Vagina (tissue), 2 donors: ENCODE results near the gene L3MBTL1. TPM values are rescaled to one million over a fixed set of nuclear protein-coding genes. Genes with fewer than 3 reads are reported as not detected.

ENCODE experiments used
- DNase-seq, 2 donors: peaks; one replicate each; pipeline ENCODE4 v3.0.0-alpha.2; 2017; ENCODE audit errors: extremely low spot score in 2 of 2
- H3K27ac ChIP-seq: fragments of 200-600 bp; sonication (generic); one replicate; pipeline ENCODE4 v1.5.1; 2019
- H3K27me3 ChIP-seq: fragments of 200-600 bp; sonication (generic); one replicate; pipeline ENCODE4 v1.5.1; 2019
- H3K36me3 ChIP-seq, 2 donors: fragments of 200-600 bp; sonication (generic); one replicate each; pipeline ENCODE4 v1.5.1; 2017 to 2019
- H3K4me1 ChIP-seq: fragments of 200-600 bp; sonication (generic); one replicate; pipeline ENCODE4 v1.5.1; 2019
- H3K4me3 ChIP-seq, 2 donors: fragments of 200-600 bp; sonication (generic); 1 replicate in 1 of 2; 2 replicates in 1 of 2; pipeline ENCODE4 v1.5.1; 2016 to 2019
- H3K9me3 ChIP-seq: fragments of 200-600 bp; sonication (generic); one replicate; pipeline ENCODE4 v1.5.1; 2019
- POLR2A ChIP-seq, 2 donors: fragments of 450-650 bp; IDR thresholded peaks; one replicate each; pipeline ENCODE4 v1.6.1; 2017; ENCODE audit warnings: antibody characterized with exemption in 2 of 2, mild to moderate bottlenecking in 2 of 2, moderate library complexity in 2 of 2
- POLR2AphosphoS5 ChIP-seq, 2 donors: sonication (generic); formaldehyde crosslinking; IDR thresholded peaks; one replicate each; pipeline ENCODE4 v1.9.0; 2017; ENCODE audit warnings: antibody characterized with exemption in 2 of 2, mild to moderate bottlenecking in 2 of 2, low read depth in 1 of 2; ENCODE audit not compliant: insufficient read depth in 1 of 2
- intact Hi-C: fragments of 100-400 bp; cut with DNase I; formaldehyde crosslinking; loops from one replicate; pipeline ENCODE4 v1.15.1; 2023
- total RNA-seq: library from RNA; depleted of rRNA; stranded (reverse); fragments of >200 nt; gene quantifications from one replicate; pipeline ENCODE4 v1.2.3, GENCODE V29; 2016
- TF ChIP-seq, protein P1 (sequence below), 3 experiments: fragments of 450-650 bp in 2 of 3; fragments of 200-600 bp in 1 of 3; sonication (generic) in 1 of 3; IDR thresholded peaks; one replicate each; pipeline ENCODE4 v1.5.1; 2017 to 2019; ENCODE audit warnings: antibody characterized with exemption in 3 of 3, mild to moderate bottlenecking in 2 of 3, moderate library complexity in 2 of 3

The L3MBTL1 gene
- total RNA-seq, 1 donor from 2014 or later = 20.9 TPM

DNA sequence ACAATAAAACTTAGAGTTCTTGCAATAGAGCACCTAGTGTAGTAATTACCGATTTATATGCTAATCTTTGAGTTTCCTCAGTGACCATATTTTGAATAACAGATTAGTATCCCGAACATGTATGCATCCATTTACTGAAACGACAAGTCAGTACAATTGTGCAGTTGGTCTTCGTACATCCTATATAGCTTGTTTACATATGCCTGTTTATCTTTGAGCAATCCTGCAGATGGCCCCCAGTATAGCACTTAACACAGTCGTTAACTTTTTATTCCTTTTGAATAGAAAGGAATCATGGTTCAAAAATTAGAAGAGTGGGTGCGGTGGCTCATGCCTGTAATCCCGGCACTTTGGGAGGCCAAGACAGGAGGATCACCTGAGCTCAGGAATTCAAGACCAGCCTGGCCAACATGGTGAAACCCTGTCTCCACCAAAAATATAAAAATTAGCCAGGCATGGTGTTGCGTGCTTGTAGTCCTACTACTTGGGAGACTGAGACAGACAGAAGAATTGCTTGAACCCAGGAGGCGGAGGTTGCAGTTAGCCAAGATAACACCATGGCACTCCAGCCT is 43.2 kb upstream of the L3MBTL1 start:
- peaks cover 0 to 61% of the 10 kb centered on the region in 2 donors for H3K36me3 ChIP-seq
- intact Hi-C loops = no loop called here
- no peak for TF ChIP-seq POLR2A (IDR thresholded peaks at IDR 0.05)
- no peak for TF ChIP-seq POLR2AphosphoS5 (IDR thresholded peaks at IDR 0.05; ENCODE audit: insufficient read depth in 1 of 2, low read depth in 1 of 2)
- TF ChIP-seq, protein P1, sequence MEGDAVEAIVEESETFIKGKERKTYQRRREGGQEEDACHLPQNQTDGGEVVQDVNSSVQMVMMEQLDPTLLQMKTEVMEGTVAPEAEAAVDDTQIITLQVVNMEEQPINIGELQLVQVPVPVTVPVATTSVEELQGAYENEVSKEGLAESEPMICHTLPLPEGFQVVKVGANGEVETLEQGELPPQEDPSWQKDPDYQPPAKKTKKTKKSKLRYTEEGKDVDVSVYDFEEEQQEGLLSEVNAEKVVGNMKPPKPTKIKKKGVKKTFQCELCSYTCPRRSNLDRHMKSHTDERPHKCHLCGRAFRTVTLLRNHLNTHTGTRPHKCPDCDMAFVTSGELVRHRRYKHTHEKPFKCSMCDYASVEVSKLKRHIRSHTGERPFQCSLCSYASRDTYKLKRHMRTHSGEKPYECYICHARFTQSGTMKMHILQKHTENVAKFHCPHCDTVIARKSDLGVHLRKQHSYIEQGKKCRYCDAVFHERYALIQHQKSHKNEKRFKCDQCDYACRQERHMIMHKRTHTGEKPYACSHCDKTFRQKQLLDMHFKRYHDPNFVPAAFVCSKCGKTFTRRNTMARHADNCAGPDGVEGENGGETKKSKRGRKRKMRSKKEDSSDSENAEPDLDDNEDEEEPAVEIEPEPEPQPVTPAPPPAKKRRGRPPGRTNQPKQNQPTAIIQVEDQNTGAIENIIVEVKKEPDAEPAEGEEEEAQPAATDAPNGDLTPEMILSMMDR (IDR thresholded peaks at IDR 0.05) = no peak
- H3K27ac ChIP-seq = no peak overlapping the region
- DNase-seq = no peak
- no peak overlapping the region for H3K4me3 ChIP-seq
- H3K9me3 ChIP-seq = no peaks in the 10 kb centered on the region
- peaks cover 16% of the 10 kb centered on the region for H3K4me1 ChIP-seq
- H3K27me3 ChIP-seq = no peaks in the 10 kb centered on the region

DNA sequence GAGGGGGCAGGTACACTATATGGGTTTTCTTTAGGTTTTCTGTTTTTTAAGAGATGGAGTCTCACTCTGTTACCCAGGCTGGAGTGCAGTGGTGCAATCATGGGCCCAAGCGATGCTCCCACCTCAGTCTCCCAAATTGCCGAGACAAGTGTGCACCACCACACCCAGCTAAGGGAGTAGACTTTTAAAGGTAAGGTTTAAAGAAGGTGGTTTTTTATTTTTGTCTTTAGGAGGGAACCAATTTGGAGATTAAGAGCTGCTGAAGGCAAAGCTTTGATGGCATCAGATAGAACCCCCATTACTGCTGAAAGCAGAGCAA is 41.9 kb upstream of the L3MBTL1 start:
- H3K36me3 ChIP-seq = peaks cover 0 to 55% of the 10 kb centered on the region in 2 donors
- no peak overlapping the region for H3K4me3 ChIP-seq
- H3K27ac ChIP-seq = no peak overlapping the region
- peaks cover 6% of the 10 kb centered on the region for H3K4me1 ChIP-seq
- intact Hi-C loops = no loop called here
- H3K27me3 ChIP-seq = no peaks in the 10 kb centered on the region
- no peak for TF ChIP-seq POLR2A (IDR thresholded peaks at IDR 0.05)
- H3K9me3 ChIP-seq = no peaks in the 10 kb centered on the region
- DNase-seq = peak in 1 of 2 donors; percentile 37

DNA sequence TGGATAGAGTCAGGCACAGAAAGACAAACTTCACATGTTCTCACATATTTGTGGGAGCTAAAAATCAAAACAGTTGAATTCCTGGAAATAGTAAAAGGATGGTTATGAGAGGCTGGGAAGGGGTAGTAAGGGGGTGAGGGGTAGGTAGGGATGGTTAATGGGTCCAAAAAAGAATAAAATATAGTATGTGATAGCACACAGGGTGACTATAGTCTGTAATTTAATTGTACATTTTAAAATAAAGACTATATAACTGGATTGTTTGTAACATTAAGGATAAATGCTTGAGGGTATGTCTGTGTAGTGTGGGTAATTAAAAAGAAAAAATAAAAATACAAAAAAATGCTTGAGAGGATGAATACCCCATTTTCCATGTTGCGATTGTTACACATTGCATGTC is 39.9 kb upstream of the L3MBTL1 start:
- Histone ChIP-seq H3K4me3 (no peak overlapping the region), H3K4me1 (no peaks in the 10 kb centered on the region), H3K27ac (no peak overlapping the region), H3K9me3 (no peaks in the 10 kb centered on the region), H3K36me3 (peaks cover 0 to 41% of the 10 kb centered on the region in 2 donors), H3K27me3 (no peaks in the 10 kb centered on the region)
- intact Hi-C loops = no loop called here
- TF ChIP-seq POLR2AphosphoS5 (IDR thresholded peaks at IDR 0.05; ENCODE audit: insufficient read depth in 1 of 2, low read depth in 1 of 2) (no peak), POLR2A (IDR thresholded peaks at IDR 0.05) (no peak)
- TF ChIP-seq, protein P1 (IDR thresholded peaks at IDR 0.05) = no peak
- DNase-seq = no peak

DNA sequence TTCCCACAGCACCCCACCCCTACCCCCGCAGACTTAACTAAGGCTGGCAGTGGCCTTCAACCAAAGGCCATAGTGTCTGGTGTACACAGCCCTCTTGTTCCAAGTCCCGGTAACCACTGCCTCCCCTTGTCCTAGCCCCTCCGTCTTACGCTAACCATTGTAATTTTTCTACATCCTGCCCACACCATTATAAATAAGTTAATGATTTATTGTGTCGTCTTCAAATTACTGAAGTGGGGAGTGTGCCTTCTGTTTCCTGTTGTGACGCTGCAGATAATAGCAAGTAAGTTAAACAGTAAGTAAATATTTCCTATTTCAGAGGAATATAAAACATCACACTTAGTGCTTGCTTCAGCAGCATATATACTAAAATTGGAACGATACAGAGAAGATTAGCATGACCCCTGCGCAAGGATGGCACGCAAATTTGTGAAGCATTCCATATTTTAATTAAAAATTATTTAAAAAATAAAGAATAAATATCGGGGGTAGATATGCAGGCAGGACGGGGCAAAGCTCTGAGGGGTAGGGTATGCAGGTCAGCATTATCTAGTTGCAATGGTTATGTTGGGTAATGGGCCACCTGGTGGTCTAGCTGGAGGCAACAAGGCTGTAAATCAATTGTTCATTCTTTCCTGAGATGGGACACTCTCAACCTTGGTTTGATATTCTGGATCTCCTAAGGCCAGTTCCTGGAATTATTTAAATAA is 34.7 kb upstream of the L3MBTL1 start:
- Histone ChIP-seq H3K27ac (no peak overlapping the region), H3K4me3 (no peak overlapping the region), H3K4me1 (no peaks in the 10 kb centered on the region), H3K36me3 (peaks cover 0 to 7% of the 10 kb centered on the region in 2 donors), H3K9me3 (no peaks in the 10 kb centered on the region), H3K27me3 (no peaks in the 10 kb centered on the region)
- no peak for TF ChIP-seq POLR2AphosphoS5 (IDR thresholded peaks at IDR 0.05; ENCODE audit: insufficient read depth in 1 of 2, low read depth in 1 of 2)
- no peak for TF ChIP-seq POLR2A (IDR thresholded peaks at IDR 0.05)
- TF ChIP-seq, protein P1 (IDR thresholded peaks at IDR 0.05) = no peak
- intact Hi-C loops = no loop called here
- DNase-seq = no peak

DNA sequence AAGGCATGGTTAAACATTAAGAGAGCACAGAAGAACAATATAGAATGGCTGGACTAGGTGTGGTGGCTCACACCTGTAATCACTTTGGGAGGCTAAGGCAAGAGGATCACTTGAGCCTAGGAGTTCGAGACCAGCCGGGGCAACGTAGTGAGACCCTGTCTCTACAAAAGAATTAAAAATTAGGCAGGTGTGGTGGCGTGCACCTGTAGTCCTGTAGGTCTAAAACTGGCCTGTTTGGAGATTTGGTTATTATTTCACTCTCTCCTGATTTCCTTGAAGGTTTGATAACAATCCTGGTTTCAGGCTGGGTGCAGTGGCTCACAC is 34.2 kb upstream of the L3MBTL1 start:
- Histone ChIP-seq H3K4me1 (no peaks in the 10 kb centered on the region), H3K27me3 (no peaks in the 10 kb centered on the region), H3K4me3 (no peak overlapping the region), H3K9me3 (no peaks in the 10 kb centered on the region), H3K27ac (no peak overlapping the region), H3K36me3 (peaks cover 0 to 7% of the 10 kb centered on the region in 2 donors)
- no peak for TF ChIP-seq POLR2AphosphoS5 (IDR thresholded peaks at IDR 0.05; ENCODE audit: insufficient read depth in 1 of 2, low read depth in 1 of 2)
- intact Hi-C loops = no loop called here
- no peak for DNase-seq

DNA sequence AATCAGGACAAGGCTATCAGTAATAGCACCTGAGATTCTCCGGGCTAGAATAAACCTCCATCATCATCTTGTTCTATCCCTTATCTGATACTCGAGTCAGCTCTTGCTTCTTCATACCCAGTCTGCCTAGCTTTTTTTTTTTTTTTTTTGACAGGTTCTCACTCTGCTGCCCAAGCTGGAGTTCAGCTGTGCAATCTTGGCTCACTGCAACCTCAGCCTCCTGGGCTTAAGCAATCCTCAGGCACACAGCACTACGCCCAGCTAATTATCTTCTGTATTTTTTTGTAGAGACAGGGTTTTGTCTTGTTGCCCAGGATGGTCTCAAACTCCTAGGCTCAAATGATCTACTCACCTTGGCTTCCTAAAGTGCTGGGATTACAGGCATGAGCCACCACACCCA is 30.3 kb upstream of the L3MBTL1 start:
- DNase-seq = no peak
- Histone ChIP-seq H3K4me1 (no peaks in the 10 kb centered on the region), H3K27ac (no peak overlapping the region), H3K36me3 (no peaks in the 10 kb centered on the region), H3K4me3 (no peak overlapping the region), H3K9me3 (no peaks in the 10 kb centered on the region), H3K27me3 (no peaks in the 10 kb centered on the region)
- no peak for TF ChIP-seq POLR2A (IDR thresholded peaks at IDR 0.05)
- TF ChIP-seq POLR2AphosphoS5 (IDR thresholded peaks at IDR 0.05; ENCODE audit: insufficient read depth in 1 of 2, low read depth in 1 of 2) = no peak
- TF ChIP-seq, protein P1 (IDR thresholded peaks at IDR 0.05) = no peak
- intact Hi-C loops = no loop called here
